HCT116 (cell line): ENCODE measurements around the gene ACACB. TPM values are rescaled to one million over a fixed set of nuclear protein-coding genes. Genes with fewer than 3 reads are reported as not detected.

Source experiments
- ATAC-seq: fragments of 200-7000 bp; cut with Tn5 transposase; 2 replicates; pipeline ENCODE4 v1.9.1; 2020; ENCODE audit warnings: mild to moderate bottlenecking, moderate library complexity
- BruUV-seq: library from RNA; stranded (reverse); fragments of 400-500 nt; replicated peaks from 2 replicates; lab custom pipeline; 2021; lab: Mats Ljungman, UMichigan
- CTCF ChIA-PET: fragments of 300-600 bp; sonication (Branson Sonifier 250); formaldehyde crosslinking; loops from one replicate; lab custom pipeline; 2021; ENCODE audit warnings: antibody characterized with exemption; lab: Charles Lee
- POLR2A ChIA-PET: fragments of 300-600, 350-600 bp; sonication (Branson Sonifier 250); formaldehyde crosslinking; loops from one replicate; lab custom pipeline; 2021; ENCODE audit warnings: antibody characterized with exemption; lab: Charles Lee
- RAD21 ChIA-PET, 2 experiments: fragments of 300-600 bp; sonication (Branson Sonifier 250); formaldehyde crosslinking; loops; one replicate each; lab custom pipeline; 2023; ENCODE audit warnings: low total read pairs in 2 of 2; ENCODE audit not compliant: uncharacterized antibody in 2 of 2, unreplicated experiment in 2 of 2, low non-redundant PET in 1 of 2; lab: Charles Lee
- DNase-seq: peaks from one replicate; pipeline ENCODE4 v3.0.0-alpha.2; 2010; ENCODE audit warnings: low read depth, low spot score
- H2AFZ ChIP-seq: fragments of 200-600 bp; shearing (Covaris generic), sonication (generic); 2 replicates; pipeline ENCODE4 v1.6.1; 2017; ENCODE audit warnings: low read depth, mixed run types, mixed read lengths, antibody characterized with exemption, low read length; ENCODE audit not compliant: poor library complexity, severe bottlenecking
- H3K27ac ChIP-seq: 2 replicates; pipeline ENCODE4 v1.5.1; 2012; ENCODE audit warnings: low read depth, low read length
- H3K27me3 ChIP-seq: fragments of 200-600 bp; sonication (generic); 2 replicates; pipeline ENCODE4 v1.6.1; 2016; ENCODE audit warnings: mixed run types, low read length, mixed read lengths; ENCODE audit not compliant: insufficient read depth
- H3K36me3 ChIP-seq, 2 experiments: fragments of 200-500 bp in 1 of 2; fragments of 200-600 bp in 1 of 2; sonication (Bioruptor generic) in 1 of 2; sonication (generic) in 1 of 2; 2 replicates each; pipeline versions ENCODE4 v1.5.1 to v1.6.1; 2014 to 2016; ENCODE audit warnings: low read length in 2 of 2, inconsistent platforms in 1 of 2, mixed read lengths in 1 of 2, mixed run types in 1 of 2; ENCODE audit not compliant: insufficient read depth in 2 of 2, control insufficient read depth in 1 of 2
- H3K4me1 ChIP-seq, 2 experiments: fragments of 200-600 bp in 1 of 2; sonication (generic) in 1 of 2; 2 replicates each; pipeline versions ENCODE4 v1.5.1 to v1.6.1; 2012 to 2017; ENCODE audit warnings: low read length in 2 of 2, inconsistent platforms in 1 of 2, mild to moderate bottlenecking in 1 of 2, mixed read lengths in 1 of 2, mixed run types in 1 of 2, moderate library complexity in 1 of 2; ENCODE audit not compliant: insufficient read depth in 2 of 2, control insufficient read depth in 1 of 2
- H3K4me2 ChIP-seq: fragments of 200-600 bp; sonication (generic); 2 replicates; pipeline ENCODE4 v1.6.1; 2017; ENCODE audit warnings: mixed run types, low read length, mixed read lengths
- H3K4me3 ChIP-seq, 2 experiments: fragments of 200-600 bp in 1 of 2; sonication (generic) in 1 of 2; replicated peaks in 1 of 2; 2 replicates each; pipeline ENCODE4 v1.5.1; 2011 to 2016; ENCODE audit warnings: low read length in 2 of 2, control low read depth in 1 of 2, low read depth in 1 of 2, mild to moderate bottlenecking in 1 of 2, mixed read lengths in 1 of 2, mixed run types in 1 of 2
- H3K79me2 ChIP-seq: fragments of 200-600 bp; sonication (generic); 2 replicates; pipeline ENCODE4 v1.6.1; 2017; ENCODE audit warnings: mild to moderate bottlenecking, mixed run types, low read length, moderate library complexity, mixed read lengths; ENCODE audit not compliant: insufficient read depth
- H3K9ac ChIP-seq: fragments of 200-600 bp; sonication (generic); 2 replicates; pipeline ENCODE4 v1.6.1; 2016; ENCODE audit warnings: low read length, mixed read lengths
- H3K9me2 ChIP-seq: fragments of 200-600 bp; sonication (generic), shearing (Covaris generic); 2 replicates; pipeline ENCODE4 v1.6.1; 2017; ENCODE audit warnings: mixed run types, mild to moderate bottlenecking, moderate library complexity; ENCODE audit not compliant: insufficient read depth
- H3K9me3 ChIP-seq, 2 experiments: fragments of 200-500 bp in 1 of 2; fragments of 200-600 bp in 1 of 2; sonication (Bioruptor generic) in 1 of 2; sonication (generic) in 1 of 2; 2 replicates each; pipeline ENCODE4 v1.6.1; 2014 to 2017; ENCODE audit warnings: low read length in 2 of 2, mixed read lengths in 2 of 2, inconsistent platforms in 1 of 2, low read depth in 1 of 2, mild to moderate bottlenecking in 1 of 2, mixed run types in 1 of 2, moderate library complexity in 1 of 2; ENCODE audit not compliant: control insufficient read depth in 1 of 2, insufficient read depth in 1 of 2
- H4K20me1 ChIP-seq: fragments of 200-600 bp; sonication (generic), shearing (Covaris generic); 2 replicates; pipeline ENCODE4 v1.6.1; 2017; ENCODE audit warnings: mixed run types, mild to moderate bottlenecking, moderate library complexity; ENCODE audit not compliant: insufficient read depth
- ATF3 ChIP-seq: IDR thresholded peaks from 2 replicates; pipeline ENCODE4 v1.6.1; 2012
- CEBPB ChIP-seq: IDR thresholded peaks from 2 replicates; pipeline ENCODE4 v1.6.1; 2012; ENCODE audit warnings: low read depth
- ELF1 ChIP-seq: IDR thresholded peaks from 2 replicates; pipeline ENCODE4 v1.6.1; 2012; ENCODE audit warnings: low read depth, borderline replicate concordance
- EZH2 ChIP-seq: fragments of 200-600 bp; sonication (generic); IDR thresholded peaks from 2 replicates; pipeline ENCODE4 v1.6.1; 2017; ENCODE audit warnings: antibody characterized with exemption, mixed run types
- EZH2phosphoT487 ChIP-seq: fragments of 200-600 bp; IDR thresholded peaks from 2 replicates; pipeline ENCODE4 v1.6.1; 2018; ENCODE audit warnings: antibody characterized with exemption, borderline replicate concordance
- FOSL1 ChIP-seq: IDR thresholded peaks from 2 replicates; pipeline ENCODE4 v1.6.1; 2012; ENCODE audit warnings: low read depth
- JUND ChIP-seq: IDR thresholded peaks from 2 replicates; pipeline ENCODE4 v1.6.1; 2012
- MAX ChIP-seq: IDR thresholded peaks from 2 replicates; pipeline ENCODE4 v1.6.1; 2012
- POLR2A ChIP-seq: IDR thresholded peaks from 2 replicates; pipeline ENCODE4 v1.7.0; 2011; ENCODE audit warnings: borderline replicate concordance; ENCODE audit not compliant: insufficient read depth, insufficient read length; ENCODE audit errors: extremely low read depth
- RAD21 ChIP-seq: IDR thresholded peaks from 2 replicates; pipeline ENCODE4 v1.6.1; 2012; ENCODE audit warnings: low read depth, mild to moderate bottlenecking
- SIN3A ChIP-seq: IDR thresholded peaks from 2 replicates; pipeline ENCODE4 v1.6.1; 2012; ENCODE audit warnings: low read depth
- YY1 ChIP-seq: IDR thresholded peaks from 2 replicates; pipeline ENCODE4 v1.6.1; 2011; ENCODE audit warnings: low read length, low read depth, moderate library complexity, mild to moderate bottlenecking; ENCODE audit not compliant: insufficient replicate concordance; ENCODE audit errors: extremely low read depth
- ZFX ChIP-seq: fragments of 450-650 bp; IDR thresholded peaks from 2 replicates; pipeline ENCODE4 v1.6.1; 2017
- ZNF274 ChIP-seq: fragments of 200-500 bp; sonication (Bioruptor generic); IDR thresholded peaks from 2 replicates; pipeline ENCODE4 v1.6.1; 2014; ENCODE audit warnings: mild to moderate bottlenecking, low read depth, low read length, inconsistent platforms
- intact Hi-C: fragments of 100-400 bp; cut with micrococcal nuclease; formaldehyde crosslinking; loops from 2 replicates; pipeline ENCODE4 v1.10.0; 2022
- total RNA-seq: library from RNA; stranded (reverse); gene quantifications from one replicate; pipeline ENCODE4 v1.2.1, GENCODE V29; 2021; ENCODE audit not compliant: unreplicated experiment

ACACB gene
- total RNA-seq, 1 experiment from 2014 or later = 11.1 TPM

- intact Hi-C loops = no loop called here
- no peaks in the 10 kb centered on the region for H4K20me1 ChIP-seq
- H3K9me3 ChIP-seq = no peaks in the 10 kb centered on the region
- no peak for ATAC-seq
- no peak overlapping the region for H3K27ac ChIP-seq
- no peak overlapping the region for H3K9ac ChIP-seq
- H3K27me3 ChIP-seq = no peaks in the 10 kb centered on the region
- no TSS peak for BruUV-seq
- no peaks in the 10 kb centered on the region for H3K79me2 ChIP-seq
- no peaks in the 10 kb centered on the region for H3K9me2 ChIP-seq
- H3K36me3 ChIP-seq = no peaks in the 10 kb centered on the region
- TF ChIP-seq SIN3A = no peak
- TF ChIP-seq JUND = no peak
- TF ChIP-seq RAD21 = no peak
- TF ChIP-seq ATF3 = no peak
- no peak for TF ChIP-seq ELF1
- no peak for TF ChIP-seq ZFX
- no peak for TF ChIP-seq ZNF274
- no peak for TF ChIP-seq EZH2phosphoT487
- TF ChIP-seq EZH2 = no peak
- no peak for TF ChIP-seq MAX
- no peak for TF ChIP-seq CEBPB
- no peak for TF ChIP-seq POLR2A
- no peak for TF ChIP-seq YY1
- TF ChIP-seq FOSL1 = no peak
- peaks cover 0 to 13% of the 10 kb centered on the region in 2 experiments; a peak in 2 of 4 replicates for H3K4me1 ChIP-seq
- DNase-seq = no peak
- no peak overlapping the region for H3K4me2 ChIP-seq
- RAD21 ChIA-PET = no interaction called here
- H3K4me3 ChIP-seq = no peak overlapping the region
- H2AFZ ChIP-seq = no peak overlapping the region
- POLR2A ChIA-PET = no interaction called here
- CTCF ChIA-PET = interaction anchor here (2.5 kb wide), 1 partner anchor 124 kb away, joined by 8 read pairs; no protein-coding TSS in a partner anchor
Measured at GRCh38 chr12:109261087-109261486, 144.7 kb downstream of the ACACB start.
